NCI-H1105 treated with DMSO at 0.1 percent for 48 hours (cell line): ENCODE results near the gene LIN7A.

ENCODE experiments used
- DNase-seq: peaks from one replicate; lab custom pipeline; 2025; lab: John Stamatoyannopoulos, UW

LIN7A gene

DNA sequence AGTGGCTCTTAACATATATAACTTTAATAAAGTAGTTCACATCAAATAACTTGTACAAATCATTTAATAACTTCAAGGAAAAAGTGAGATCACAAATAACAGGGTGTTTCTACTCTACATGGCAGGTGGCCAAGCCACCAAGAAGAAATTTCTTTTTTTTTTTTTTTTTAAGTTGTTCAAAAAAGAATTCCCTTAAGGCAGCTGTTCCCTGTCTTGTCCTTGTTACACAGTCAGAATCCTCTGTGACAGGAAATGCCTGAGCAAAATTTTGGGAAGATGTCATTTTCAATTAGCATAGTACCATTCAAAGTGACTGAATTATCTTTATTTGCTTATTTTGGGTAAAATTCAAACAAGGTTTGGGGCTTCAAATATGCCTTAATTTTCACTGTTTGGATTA, 79.4 kb downstream of the LIN7A start:
- no peak for DNase-seq

- DNase-seq: no peak
Observed at GRCh38 chr12:80857311-80857710, 80.4 kb downstream of the LIN7A start.

GRCh38 chr12:80849337-80849736, 88.4 kb downstream of the LIN7A start:
- DNase-seq: no peak

GRCh38 chr12:80848858-80849257, 88.9 kb downstream of the LIN7A start:
- DNase-seq: no peak

- no peak for DNase-seq
Observed at GRCh38 chr12:80847575-80847974, 90.2 kb downstream of the LIN7A start.

GRCh38 chr12:80846952-80847351, 90.8 kb downstream of the LIN7A start:
- no peak for DNase-seq

GRCh38 chr12:80845639-80846038, 92.1 kb downstream of the LIN7A start:
- no peak for DNase-seq

DNA sequence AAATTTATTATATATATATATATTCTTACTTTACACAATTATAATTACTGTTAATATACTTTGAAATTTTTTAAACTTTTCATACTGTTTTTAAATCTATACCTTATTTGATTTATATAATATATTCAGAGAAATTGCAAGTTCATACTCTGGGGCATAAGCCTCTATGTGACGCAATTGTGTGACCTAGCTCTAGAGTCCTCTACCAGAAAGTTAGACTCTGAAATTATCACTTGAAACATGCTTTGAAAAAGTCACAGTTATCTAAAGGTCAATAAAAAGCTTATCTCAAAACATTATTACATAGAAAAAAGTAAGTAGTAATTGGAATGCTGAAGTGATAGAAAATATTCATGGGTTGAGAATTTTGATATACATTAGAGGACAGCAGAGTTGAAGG, 93.8 kb downstream of the LIN7A start:
- DNase-seq: no peak

GRCh38 chr12:80838708-80839107, 99.0 kb downstream of the LIN7A start:
- peak; percentile 36 for DNase-seq

DNA sequence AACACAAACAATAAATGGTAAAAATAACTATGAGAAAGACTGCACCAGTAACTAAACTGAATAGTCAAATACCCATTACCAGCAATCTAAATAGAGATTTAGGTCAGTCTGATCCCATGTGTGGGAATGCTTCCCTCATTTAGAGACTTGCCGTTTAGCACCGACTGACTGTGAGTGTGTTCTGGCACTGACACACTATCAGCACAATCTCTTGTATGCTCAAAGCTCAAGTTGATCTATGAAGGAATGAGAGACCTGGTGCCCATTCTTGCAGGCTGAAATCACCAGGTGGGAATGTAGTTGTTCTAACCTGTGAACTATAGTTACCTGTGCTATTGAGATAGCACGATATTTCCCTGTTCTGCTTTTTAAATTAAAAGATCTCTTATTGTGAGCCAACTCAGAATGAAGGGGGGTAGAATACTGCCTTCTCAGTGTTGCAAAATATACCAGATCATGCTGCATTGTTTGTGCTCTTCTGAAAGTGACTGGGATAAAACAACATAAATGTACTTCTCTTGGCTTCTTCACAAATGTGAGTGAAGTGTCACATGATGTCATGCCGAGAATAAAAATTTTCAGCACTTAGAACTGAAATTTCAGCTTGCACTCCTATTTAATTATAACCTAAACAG, 99.6 kb downstream of the LIN7A start:
- DNase-seq: no peak

DNA sequence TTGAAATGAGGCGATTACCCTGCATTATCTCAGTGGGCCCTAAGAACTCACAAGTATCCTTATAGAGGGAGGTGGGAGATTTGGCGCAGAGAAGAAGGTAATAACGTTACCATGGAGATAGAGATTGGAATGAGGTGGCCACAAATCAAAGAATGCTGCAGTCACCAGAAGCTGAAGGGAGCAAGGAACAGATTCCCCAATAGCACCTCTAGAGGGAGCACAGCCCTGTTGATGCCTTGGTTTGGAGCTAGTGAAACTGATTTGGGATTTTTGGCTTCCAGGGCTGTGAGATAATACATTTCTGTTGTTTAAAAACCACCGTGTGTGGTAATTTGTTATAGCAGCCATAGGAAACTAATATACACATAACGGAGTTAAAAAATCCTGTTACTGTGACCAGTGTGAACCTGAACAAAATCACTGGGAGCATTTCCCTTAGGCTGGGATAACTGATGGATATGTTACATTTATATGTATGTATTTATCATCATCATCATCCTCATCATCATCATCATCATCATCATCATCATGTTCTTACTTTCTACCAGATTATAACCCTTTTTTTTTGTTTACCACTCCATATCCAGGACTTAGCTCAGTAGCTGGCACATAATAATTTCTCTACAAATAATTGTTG, 100.3 kb downstream of the LIN7A start:
- peak; percentile 56 for DNase-seq

GRCh38 chr12:80834724-80835123, 103.0 kb downstream of the LIN7A start:
- DNase-seq: no peak

DNA sequence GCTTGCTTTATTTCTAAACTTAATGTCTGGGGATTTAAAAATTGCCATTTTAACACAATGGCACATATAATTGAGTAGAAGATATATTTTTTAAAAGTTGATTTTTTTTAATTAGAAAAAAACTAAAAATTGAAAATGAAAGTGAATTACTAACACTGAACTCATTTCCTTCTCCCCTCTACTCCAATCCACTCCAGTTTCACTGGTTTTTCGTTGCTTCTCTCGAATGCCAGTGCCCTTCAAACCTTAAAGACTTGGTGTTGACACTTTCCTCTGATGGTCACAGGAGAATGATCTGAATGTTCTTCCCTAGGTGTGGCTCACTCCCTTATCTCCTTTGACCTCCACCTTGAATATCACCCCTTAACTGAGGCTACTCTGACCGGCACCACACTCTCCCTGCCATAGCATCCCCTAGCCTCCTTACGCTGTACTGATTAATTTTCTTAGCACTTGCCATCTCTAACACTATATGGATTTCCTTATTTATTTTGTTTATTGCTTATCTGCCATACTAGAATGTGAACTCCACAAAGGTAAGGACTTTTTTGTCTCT, 107.1 kb downstream of the LIN7A start:
- DNase-seq: no peak

DNA sequence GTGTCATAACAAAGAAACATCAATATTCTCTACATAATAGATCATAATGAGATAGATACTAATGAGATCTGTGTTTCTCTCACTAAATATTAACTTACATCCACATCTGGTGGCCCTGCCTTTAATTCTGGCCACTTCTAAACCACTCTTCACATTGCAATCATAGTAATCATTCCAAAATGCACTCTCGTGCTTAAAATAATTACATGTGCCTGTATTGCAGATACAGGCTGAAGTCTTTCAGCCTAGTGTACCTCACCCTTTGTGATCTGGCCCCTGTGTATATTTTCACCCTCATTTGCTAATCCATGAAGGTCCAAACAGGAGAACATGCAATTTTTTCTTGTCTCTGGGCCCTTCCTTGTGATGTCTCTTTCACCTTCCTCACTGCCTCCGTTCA, 108.0 kb downstream of the LIN7A start:
- DNase-seq: no peak

DNA sequence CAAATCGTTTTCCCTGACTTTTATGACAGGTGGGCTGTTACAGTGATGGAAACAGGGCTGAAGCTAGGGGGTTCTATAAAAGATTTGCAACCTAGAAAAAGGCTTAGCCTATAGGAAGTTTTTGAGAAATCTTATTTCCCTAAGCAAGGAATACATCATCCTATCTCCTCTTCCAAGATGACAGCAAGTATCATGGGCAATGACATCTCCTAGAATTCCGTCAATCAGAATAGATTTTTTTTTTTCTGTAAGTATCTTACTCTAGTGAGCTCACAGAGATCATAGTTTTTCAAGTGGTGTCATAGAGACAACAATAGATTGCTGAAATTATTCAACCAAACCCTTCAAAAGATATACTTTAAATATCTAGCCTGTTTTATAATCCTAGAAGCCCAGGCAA, 112.2 kb downstream of the LIN7A start:
- DNase-seq: no peak

DNA sequence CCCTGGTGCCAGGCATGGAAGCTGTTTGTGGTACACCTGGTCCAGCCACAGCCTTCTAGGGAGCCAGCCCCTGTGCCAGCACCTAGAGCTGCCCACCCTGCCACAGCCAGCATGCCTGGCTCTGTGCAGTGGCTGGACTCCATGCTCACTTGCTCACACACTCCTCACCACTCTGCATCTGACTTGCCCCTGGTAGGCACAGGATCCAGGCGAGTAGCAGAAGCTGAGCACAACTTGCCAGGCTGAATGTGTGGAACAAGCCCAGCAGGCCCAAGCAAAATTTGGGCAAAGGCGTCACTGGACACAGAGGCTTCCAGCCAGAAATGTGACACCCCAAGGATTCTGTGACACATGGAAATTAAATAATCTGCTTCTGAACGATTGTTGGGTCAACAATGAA, 114.3 kb downstream of the LIN7A start:
- DNase-seq: no peak

DNA sequence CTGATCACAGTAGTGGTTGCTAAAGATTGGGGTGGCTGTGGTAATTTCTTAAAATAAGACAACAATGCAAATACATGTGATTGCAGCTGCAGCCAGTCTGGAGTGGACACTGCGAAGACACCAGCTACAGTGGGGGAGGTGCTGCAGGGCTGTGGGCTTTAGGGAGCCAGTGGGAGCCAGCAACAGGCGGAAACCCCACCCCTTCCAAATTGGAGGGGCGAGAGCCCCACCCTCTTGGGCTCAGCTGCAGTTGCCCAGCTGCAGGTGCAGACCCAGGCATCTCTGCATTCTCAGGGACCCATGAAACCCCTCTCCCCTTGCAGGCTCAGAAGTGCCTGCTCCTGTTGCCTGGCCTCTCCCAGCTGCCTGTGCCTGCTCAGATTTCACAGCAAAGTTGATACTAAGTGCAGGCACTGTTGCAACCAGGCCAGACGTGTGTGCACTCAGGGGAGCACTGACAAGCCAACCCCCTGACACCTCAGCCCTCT, 116.2 kb downstream of the LIN7A start:
- peak; percentile 8 for DNase-seq

DNA sequence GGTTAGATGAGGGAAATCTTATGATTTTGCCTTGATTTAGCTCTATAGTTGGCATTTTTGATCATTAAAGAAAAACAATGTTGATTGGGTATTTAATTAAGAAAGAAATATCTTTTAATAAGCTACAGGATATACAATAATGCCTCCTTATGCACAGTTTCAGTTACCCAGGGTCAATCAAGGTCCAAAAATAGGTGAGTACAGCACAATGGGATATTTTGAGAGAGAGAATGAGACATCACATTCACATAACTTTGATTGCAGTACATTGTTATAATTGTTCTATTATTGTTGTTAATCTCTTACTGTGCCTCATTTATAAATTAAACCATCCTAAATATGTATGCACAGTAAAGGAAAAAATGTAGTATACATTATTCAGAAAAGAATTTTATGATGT, 118.9 kb downstream of the LIN7A start:
- no peak for DNase-seq

GRCh38 chr12:80815351-80815750, 122.4 kb downstream of the LIN7A start:
- no peak for DNase-seq

GRCh38 chr12:80814453-80814852, 123.3 kb downstream of the LIN7A start:
- no peak for DNase-seq

GRCh38 chr12:80813820-80814219, 123.9 kb downstream of the LIN7A start:
- DNase-seq: no peak

DNA sequence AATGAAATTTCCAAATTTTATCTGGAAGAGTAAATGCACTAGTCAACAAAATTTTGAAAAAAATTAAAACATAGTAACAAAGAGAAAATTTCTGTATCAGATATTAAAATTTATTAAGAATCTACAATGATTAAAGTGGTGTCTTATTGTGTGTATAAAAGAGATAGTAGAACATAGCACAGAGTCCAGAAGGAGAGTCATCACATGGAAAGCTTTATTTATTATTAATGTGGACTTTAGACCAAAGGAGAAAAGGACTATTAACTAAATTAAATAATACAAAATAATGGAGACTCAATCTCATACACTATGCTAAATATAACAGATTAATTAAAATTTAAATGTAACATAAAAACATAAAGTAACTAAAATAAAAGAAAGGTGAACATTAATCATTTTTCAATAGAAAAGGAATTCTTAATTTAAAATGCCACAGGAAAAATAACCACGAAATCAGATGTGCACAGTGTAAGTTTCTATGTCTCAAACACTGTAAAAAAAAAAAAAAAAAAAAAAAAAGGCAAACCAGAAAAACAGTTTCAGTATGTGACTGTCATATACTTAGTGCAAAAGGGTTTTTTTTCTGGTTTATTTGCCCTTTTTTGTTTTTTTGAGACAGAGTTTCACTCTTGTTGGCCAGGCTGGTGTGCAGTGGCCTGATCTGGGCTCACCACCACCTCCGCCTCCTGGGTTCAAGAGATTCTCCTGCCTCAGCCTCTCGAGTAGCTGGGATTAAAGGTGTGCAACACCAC, 125.6 kb downstream of the LIN7A start:
- DNase-seq: no peak

- no peak for DNase-seq
Observed at GRCh38 chr12:80810874-80811273, 126.9 kb downstream of the LIN7A start.
